CD4-positive, alpha-beta T cell (primary cell): ENCODE measurements around the gene MTX3. TPM values are rescaled to one million over a fixed set of nuclear protein-coding genes. Genes with fewer than 3 reads are reported as not detected.

Source experiments
- ATAC-seq: fragments of 200-7000 bp; cut with Tn5 transposase; one replicate; pipeline ENCODE4 v1.10.0; 2022; ENCODE audit warnings: mild to moderate bottlenecking; ENCODE audit not compliant: poor library complexity
- CTCF ChIA-PET: fragments of 350-600 bp; sonication (Branson Sonifier 250); formaldehyde crosslinking; loops from one replicate; lab custom pipeline; 2021; ENCODE audit warnings: antibody characterized with exemption, inconsistent platforms; lab: Charles Lee
- POLR2A ChIA-PET: fragments of 350-600 bp; sonication (Branson Sonifier 250); formaldehyde crosslinking; loops from one replicate; lab custom pipeline; 2021; ENCODE audit warnings: antibody characterized with exemption, inconsistent platforms; lab: Charles Lee
- DNase-seq, 14 experiments: peaks; one replicate each; pipeline ENCODE4 v3.0.0-alpha.2; 2013 to 2020; ENCODE audit warnings: mixed read lengths in 2 of 14
- H3K27ac ChIP-seq, 2 donors: one replicate each; pipeline versions ENCODE4 v1.5.1 to v1.7.0; 2013; ENCODE audit warnings: low read length in 2 of 2, low read depth in 1 of 2, mild to moderate bottlenecking in 1 of 2
- H3K27me3 ChIP-seq, 2 experiments: 1 replicate in 1 of 2; 2 replicates in 1 of 2; pipeline versions ENCODE4 v1.6.1 to v1.7.0; 2013; ENCODE audit warnings: low read length in 2 of 2, control low read depth in 1 of 2, mild to moderate bottlenecking in 1 of 2, moderate library complexity in 1 of 2; ENCODE audit not compliant: insufficient read depth in 2 of 2, control insufficient read depth in 1 of 2
- H3K36me3 ChIP-seq: one replicate; pipeline ENCODE4 v1.6.1; 2013; ENCODE audit warnings: low read length, control low read depth; ENCODE audit not compliant: insufficient read depth
- H3K4me1 ChIP-seq: one replicate; pipeline ENCODE4 v1.6.1; 2013; ENCODE audit warnings: low read length, control low read depth; ENCODE audit not compliant: insufficient read depth
- H3K4me3 ChIP-seq: one replicate; pipeline ENCODE4 v1.5.1; 2013; ENCODE audit warnings: mild to moderate bottlenecking, low read length, moderate library complexity
- H3K9me3 ChIP-seq, 2 experiments: 1 replicate in 1 of 2; 2 replicates in 1 of 2; pipeline versions ENCODE4 v1.6.1 to v1.7.0; 2013; ENCODE audit warnings: low read length in 2 of 2, mild to moderate bottlenecking in 2 of 2, control low read depth in 1 of 2, moderate library complexity in 1 of 2; ENCODE audit not compliant: control insufficient read depth in 1 of 2, insufficient read depth in 1 of 2
- H3K27ac Mint-ChIP-seq: one replicate; pipeline ENCODE4 v1.8.0; 2020; ENCODE audit warnings: mixed read lengths
- H3K27me3 Mint-ChIP-seq: one replicate; pipeline ENCODE4 v1.8.0; 2021; ENCODE audit warnings: mixed read lengths
- H3K36me3 Mint-ChIP-seq: one replicate; pipeline ENCODE4 v1.8.0; 2021; ENCODE audit warnings: low read depth, mixed read lengths
- H3K4me1 Mint-ChIP-seq: one replicate; pipeline ENCODE4 v1.8.0; 2021; ENCODE audit warnings: low read depth, mixed read lengths
- H3K4me3 Mint-ChIP-seq: one replicate; pipeline ENCODE4 v1.8.0; 2020; ENCODE audit warnings: mild to moderate bottlenecking, mixed read lengths
- H3K9me3 Mint-ChIP-seq: one replicate; pipeline ENCODE4 v1.8.0; 2020; ENCODE audit warnings: mixed read lengths
- CTCF ChIP-seq: fragments of 200-600 bp; IDR thresholded peaks from one replicate; pipeline ENCODE4 v1.8.0; 2022; ENCODE audit warnings: antibody characterized with exemption, mild to moderate bottlenecking
- intact Hi-C, 2 experiments: fragments of 100-400 bp; cut with DNase I in 1 of 2; cut with micrococcal nuclease in 1 of 2; formaldehyde crosslinking; loops; one replicate each; pipeline versions ENCODE4 v1.15.1 to v1.9.0; 2023 to 2025; cut with DNase I, micrococcal nuclease
- total RNA-seq, 174 experiments: library from RNA in 2 of 174; stranded (reverse) in 2 of 174; gene quantifications; one replicate each; pipeline ENCODE4 v1.2.3 and lab custom pipeline; 2021 to 2026

MTX3 gene
- total RNA-seq, 2 experiments from 2014 or later = 25.6 to 26.5 TPM

- intact Hi-C loops = no loop called here
- Mint-ChIP-seq H3K4me3 (no peak overlapping the region), H3K36me3 (no peaks in the 10 kb centered on the region), H3K4me1 (no peaks in the 10 kb centered on the region), H3K27ac (no peak overlapping the region), H3K27me3 (peaks cover 7% of the 10 kb centered on the region), H3K9me3 (no peaks in the 10 kb centered on the region)
- no peak for TF ChIP-seq CTCF
- DNase-seq (no peak), ATAC-seq (no peak)
- no peak overlapping the region for H3K27ac ChIP-seq
- H3K4me3 ChIP-seq = no peak overlapping the region
- no peaks in the 10 kb centered on the region for H3K27me3 ChIP-seq
- H3K36me3 ChIP-seq = no peaks in the 10 kb centered on the region
- ChIA-PET POLR2A (no interaction called here), CTCF (no interaction called here)
- no peaks in the 10 kb centered on the region for H3K4me1 ChIP-seq
- peaks cover 0 to 6% of the 10 kb centered on the region in 2 experiments for H3K9me3 ChIP-seq
These were observed 58.3 kb downstream of the MTX3 start for GRCh38 chr5:79932510-79933504.

- Histone ChIP-seq H3K27me3 (no peaks in the 10 kb centered on the region), H3K36me3 (no peaks in the 10 kb centered on the region), H3K4me3 (no peak overlapping the region), H3K9me3 (peaks cover 0 to 6% of the 10 kb centered on the region in 2 experiments), H3K27ac (no peak overlapping the region), H3K4me1 (no peaks in the 10 kb centered on the region)
- ChIA-PET CTCF (no interaction called here), POLR2A (no interaction called here)
- no peak for ATAC-seq
- no peak for TF ChIP-seq CTCF
- no peak overlapping the region for H3K27ac Mint-ChIP-seq
- no peaks in the 10 kb centered on the region for H3K4me1 Mint-ChIP-seq
- intact Hi-C loops = no loop called here
- no peak for DNase-seq
- peaks cover 2% of the 10 kb centered on the region for H3K27me3 Mint-ChIP-seq
- no peak overlapping the region for H3K4me3 Mint-ChIP-seq
- no peaks in the 10 kb centered on the region for H3K9me3 Mint-ChIP-seq
- H3K36me3 Mint-ChIP-seq = no peaks in the 10 kb centered on the region
These were observed 59.2 kb downstream of the MTX3 start for GRCh38 chr5:79931866-79932265.

GRCh38 chr5:79931409-79931808, 59.7 kb downstream of the MTX3 start:
- CTCF ChIA-PET = no interaction called here
- Mint-ChIP-seq H3K36me3 (no peaks in the 10 kb centered on the region), H3K9me3 (no peaks in the 10 kb centered on the region), H3K27me3 (no peaks in the 10 kb centered on the region), H3K4me1 (no peaks in the 10 kb centered on the region), H3K4me3 (no peak overlapping the region), H3K27ac (no peak overlapping the region)
- Histone ChIP-seq H3K27me3 (no peaks in the 10 kb centered on the region), H3K27ac (no peak overlapping the region), H3K4me3 (no peak overlapping the region), H3K36me3 (no peaks in the 10 kb centered on the region), H3K9me3 (peaks cover 0 to 6% of the 10 kb centered on the region in 2 experiments), H3K4me1 (no peaks in the 10 kb centered on the region)
- TF ChIP-seq CTCF = no peak
- DNase-seq (no peak), ATAC-seq (no peak)
- POLR2A ChIA-PET = no interaction called here
- intact Hi-C loops = no loop called here
